ENCODE data around the gene CDK11A.

CDK11A gene

GRCh38 chr1:1757422-1758058 is 33.4 kb upstream of the CDK11A start:
- Histone ChIP-seq H3K27ac (replicated peaks) (no peak overlapping the region), H3K4me3 (replicated peaks; ENCODE audit: insufficient read depth, low read length) (no peak overlapping the region), H3K27me3 (ENCODE audit: insufficient read depth, poor library complexity, severe bottlenecking) (no peaks in the 10 kb centered on the region)
- no peak for DNase-seq (ENCODE audit: low read depth in 1 of 2, low spot score in 1 of 2)
- TF ChIP-seq REST (IDR thresholded peaks at IDR 0.05; ENCODE audit: insufficient replicate concordance, low read depth) = no peak
- no peak for TF ChIP-seq SPI1 (IDR thresholded peaks at IDR 0.05; ENCODE audit: borderline replicate concordance, low read depth)
- TF ChIP-seq GABPA (IDR thresholded peaks at IDR 0.05; ENCODE audit: low read depth) = no peak
- TF ChIP-seq POLR2AphosphoS5 (IDR thresholded peaks at IDR 0.05; ENCODE audit: low read depth) = no peak
- TF ChIP-seq CTCF (IDR thresholded peaks at IDR 0.05; ENCODE audit: insufficient read depth, low read length) = no peak

- no peak overlapping the region for H3K27ac ChIP-seq (replicated peaks)
- no peak overlapping the region for H3K4me3 ChIP-seq (replicated peaks; ENCODE audit: insufficient read depth, low read length)
- no peak for DNase-seq (ENCODE audit: low read depth in 1 of 2, low spot score in 1 of 2)
- H3K27me3 ChIP-seq (ENCODE audit: insufficient read depth, poor library complexity, severe bottlenecking) = no peaks in the 10 kb centered on the region
- TF ChIP-seq SPI1 (IDR thresholded peaks at IDR 0.05; ENCODE audit: borderline replicate concordance, low read depth) (no peak), POLR2AphosphoS5 (IDR thresholded peaks at IDR 0.05; ENCODE audit: low read depth) (no peak), GABPA (IDR thresholded peaks at IDR 0.05; ENCODE audit: low read depth) (no peak)
These were observed 32.7 kb upstream of the CDK11A start for GRCh38 chr1:1756661-1757421.

- no peak for DNase-seq (ENCODE audit: low read depth in 1 of 2, low spot score in 1 of 2)
- Histone ChIP-seq H3K4me3 (replicated peaks; ENCODE audit: insufficient read depth, low read length) (no peak overlapping the region), H3K27me3 (ENCODE audit: insufficient read depth, poor library complexity, severe bottlenecking) (no peaks in the 10 kb centered on the region), H3K27ac (replicated peaks) (no peak overlapping the region)
- TF ChIP-seq REST (IDR thresholded peaks at IDR 0.05; ENCODE audit: insufficient replicate concordance, low read depth) (no peak), POLR2AphosphoS5 (IDR thresholded peaks at IDR 0.05; ENCODE audit: low read depth) (no peak), SPI1 (IDR thresholded peaks at IDR 0.05; ENCODE audit: borderline replicate concordance, low read depth) (no peak), CTCF (IDR thresholded peaks at IDR 0.05; ENCODE audit: insufficient read depth, low read length) (no peak), GABPA (IDR thresholded peaks at IDR 0.05; ENCODE audit: low read depth) (no peak)
These were observed 31.7 kb upstream of the CDK11A start for GRCh38 chr1:1755852-1756251.

- no peak overlapping the region for H3K4me3 ChIP-seq (replicated peaks; ENCODE audit: insufficient read depth, low read length)
- no peak for DNase-seq (ENCODE audit: low read depth in 1 of 2, low spot score in 1 of 2)
- TF ChIP-seq SPI1 (IDR thresholded peaks at IDR 0.05; ENCODE audit: borderline replicate concordance, low read depth) (no peak), CTCF (IDR thresholded peaks at IDR 0.05; ENCODE audit: insufficient read depth, low read length) (no peak), POLR2AphosphoS5 (IDR thresholded peaks at IDR 0.05; ENCODE audit: low read depth) (no peak), REST (IDR thresholded peaks at IDR 0.05; ENCODE audit: insufficient replicate concordance, low read depth) (no peak), GABPA (IDR thresholded peaks at IDR 0.05; ENCODE audit: low read depth) (no peak)
- no peaks in the 10 kb centered on the region for H3K27me3 ChIP-seq (ENCODE audit: insufficient read depth, poor library complexity, severe bottlenecking)
- H3K27ac ChIP-seq (replicated peaks) = no peak overlapping the region
These were observed 31.3 kb upstream of the CDK11A start for GRCh38 chr1:1755426-1755825.
